Fibroblast of lung (primary cell): ENCODE results near the gene VWF.

Experiments
- EZH2 ChIP-seq: IDR thresholded peaks from 2 replicates; pipeline ENCODE4 v1.5.1; 2012; ENCODE audit warnings: low read length, control low read depth, mild to moderate bottlenecking; ENCODE audit errors: missing control alignments
- TF ChIP-seq, protein P1 (sequence below), 2 donors: IDR thresholded peaks in 1 of 2; conservative IDR thresholded peaks in 1 of 2; 1 replicate in 1 of 2; 2 replicates in 1 of 2; pipeline ENCODE4 v1.5.1; 2011 to 2012; ENCODE audit warnings: low read length in 2 of 2, control low read depth in 1 of 2, inconsistent platforms in 1 of 2, low read depth in 1 of 2, mild to moderate bottlenecking in 1 of 2

DNA sequence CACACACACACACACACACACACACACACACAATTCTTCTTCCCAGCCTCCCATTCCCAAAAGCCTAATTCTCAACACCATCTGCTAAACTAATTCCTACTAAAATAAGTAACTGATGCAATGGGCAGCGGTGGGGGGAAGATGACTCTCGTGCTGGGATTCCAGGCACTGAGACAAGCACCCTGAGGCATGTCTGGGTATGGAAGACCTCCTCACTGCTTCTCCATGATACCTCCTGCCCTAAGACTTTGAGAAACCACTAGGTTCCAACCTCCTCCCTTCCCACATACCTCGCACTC lies 789 bp upstream of the VWF start:
- TF ChIP-seq, protein P1, sequence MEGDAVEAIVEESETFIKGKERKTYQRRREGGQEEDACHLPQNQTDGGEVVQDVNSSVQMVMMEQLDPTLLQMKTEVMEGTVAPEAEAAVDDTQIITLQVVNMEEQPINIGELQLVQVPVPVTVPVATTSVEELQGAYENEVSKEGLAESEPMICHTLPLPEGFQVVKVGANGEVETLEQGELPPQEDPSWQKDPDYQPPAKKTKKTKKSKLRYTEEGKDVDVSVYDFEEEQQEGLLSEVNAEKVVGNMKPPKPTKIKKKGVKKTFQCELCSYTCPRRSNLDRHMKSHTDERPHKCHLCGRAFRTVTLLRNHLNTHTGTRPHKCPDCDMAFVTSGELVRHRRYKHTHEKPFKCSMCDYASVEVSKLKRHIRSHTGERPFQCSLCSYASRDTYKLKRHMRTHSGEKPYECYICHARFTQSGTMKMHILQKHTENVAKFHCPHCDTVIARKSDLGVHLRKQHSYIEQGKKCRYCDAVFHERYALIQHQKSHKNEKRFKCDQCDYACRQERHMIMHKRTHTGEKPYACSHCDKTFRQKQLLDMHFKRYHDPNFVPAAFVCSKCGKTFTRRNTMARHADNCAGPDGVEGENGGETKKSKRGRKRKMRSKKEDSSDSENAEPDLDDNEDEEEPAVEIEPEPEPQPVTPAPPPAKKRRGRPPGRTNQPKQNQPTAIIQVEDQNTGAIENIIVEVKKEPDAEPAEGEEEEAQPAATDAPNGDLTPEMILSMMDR (conservative IDR thresholded peaks at IDR 0.05 in 1 of 2, IDR thresholded peaks at IDR 0.05 in 1 of 2; ENCODE audit: low read depth in 1 of 2, low read length in 2 of 2), result no peak
- TF ChIP-seq EZH2, result no peak
